ENCODE measurements around the gene PCGF3.
"Not testable (repeated sequence)": the region's sequence is repeated elsewhere in the genome, so short reads cannot be mapped to it uniquely, and the experiment has no call there.

Gene PCGF3

DNA sequence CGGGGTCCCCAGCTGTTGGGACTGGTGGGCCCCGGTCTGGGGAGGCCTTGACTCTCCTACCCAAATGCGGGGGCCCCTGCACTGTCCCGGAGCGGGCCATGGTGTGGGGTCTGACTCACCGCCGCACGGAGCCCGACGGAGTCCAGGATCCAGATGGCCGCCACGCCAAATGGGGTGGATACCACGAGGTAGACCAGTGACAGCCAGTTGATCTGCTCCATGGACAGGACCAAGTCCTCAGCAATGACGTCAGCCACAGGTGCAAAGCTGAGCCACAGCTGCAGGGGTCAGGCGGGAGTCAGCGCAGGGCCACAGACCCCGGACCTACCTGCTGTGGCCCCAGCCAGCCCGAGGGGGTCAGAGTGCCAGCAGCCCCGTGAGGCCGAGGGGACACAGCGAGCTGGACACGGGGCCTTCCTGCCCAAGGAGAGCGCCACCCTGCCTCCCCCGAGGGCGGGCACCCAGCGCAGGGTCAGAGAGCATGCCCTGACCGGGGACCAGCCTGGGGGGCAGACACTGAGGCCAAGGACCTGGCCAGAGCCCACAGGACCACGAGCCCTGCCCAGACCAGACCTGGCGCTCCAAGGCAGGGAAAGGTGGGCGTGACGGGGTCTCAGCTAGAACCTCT lies 19.1 kb upstream of the PCGF3 start:
- H3K4me1 ChIP-seq (ENCODE audit: control insufficient read depth, insufficient read depth, low read length) = peaks cover 34% of the 10 kb centered on the region
- no peak overlapping the region for H3K4me3 ChIP-seq (ENCODE audit: low read depth, low read length)
- no peak overlapping the region for H3K9ac ChIP-seq (ENCODE audit: low read length)
- no peak overlapping the region for H3K27ac ChIP-seq (ENCODE audit: low read depth, low read length)
- no peaks in the 10 kb centered on the region for H3K9me3 ChIP-seq (ENCODE audit: control insufficient read depth, insufficient read depth, low read depth, low read length)
- no peaks in the 10 kb centered on the region for H3K27me3 ChIP-seq (ENCODE audit: control insufficient read depth, insufficient read depth, low read length)
- no peaks in the 10 kb centered on the region for H3K36me3 ChIP-seq (ENCODE audit: control insufficient read depth, insufficient read depth, low read length)

DNA sequence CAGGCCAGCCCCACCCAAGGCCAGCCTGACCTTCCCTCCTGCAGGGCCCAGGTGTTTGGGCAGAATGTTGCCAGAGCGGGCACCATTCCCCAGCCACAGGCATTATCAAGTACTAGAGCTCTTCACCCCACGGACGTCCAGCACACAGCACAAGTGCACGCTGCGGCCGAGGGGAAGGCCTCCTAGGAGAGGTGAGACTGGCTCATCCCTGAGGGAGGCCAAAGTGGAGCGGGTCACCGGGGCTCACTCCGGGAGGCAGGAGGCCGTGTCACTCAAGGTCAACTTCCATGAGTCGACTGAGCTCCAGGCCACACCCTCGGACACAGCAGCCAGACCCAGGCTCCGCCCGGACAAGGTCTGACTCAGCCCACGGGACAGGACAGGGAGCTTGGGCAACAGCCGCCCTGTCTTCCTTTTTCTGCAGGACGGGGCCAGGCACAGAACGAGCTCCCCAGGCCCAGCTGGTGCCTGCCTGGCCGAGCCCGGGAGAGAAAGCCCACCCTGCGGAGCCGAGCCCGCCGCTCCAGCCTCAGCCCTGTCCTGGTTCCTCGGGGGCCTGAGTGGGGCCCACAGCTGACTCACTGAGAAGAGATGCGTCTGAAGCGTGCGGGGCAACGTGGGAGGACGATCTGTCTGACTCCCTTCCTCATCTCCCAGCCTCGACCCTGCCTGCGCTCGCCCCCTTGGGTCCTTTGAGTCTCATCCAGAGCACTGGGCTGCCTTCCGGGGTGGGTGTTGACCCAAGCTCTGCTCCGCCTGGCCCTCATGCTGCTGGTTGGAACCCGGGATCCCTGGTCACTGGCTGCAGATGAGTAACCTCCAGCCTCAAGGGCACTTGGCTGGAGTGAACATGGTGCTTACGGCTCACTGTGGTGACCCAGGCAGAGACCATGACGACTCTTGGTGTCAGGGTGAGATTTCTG lies 18.3 kb upstream of the PCGF3 start:
- H3K4me3 ChIP-seq (ENCODE audit: low read depth, low read length) = no peak overlapping the region
- no peak overlapping the region for H3K9ac ChIP-seq (ENCODE audit: low read length)
- no peaks in the 10 kb centered on the region for H3K27me3 ChIP-seq (ENCODE audit: control insufficient read depth, insufficient read depth, low read length)
- H3K27ac ChIP-seq (ENCODE audit: low read depth, low read length) = no peak overlapping the region
- no peaks in the 10 kb centered on the region for H3K36me3 ChIP-seq (ENCODE audit: control insufficient read depth, insufficient read depth, low read length)
- no peaks in the 10 kb centered on the region for H3K9me3 ChIP-seq (ENCODE audit: control insufficient read depth, insufficient read depth, low read depth, low read length)
- peaks cover 34% of the 10 kb centered on the region for H3K4me1 ChIP-seq (ENCODE audit: control insufficient read depth, insufficient read depth, low read length)

DNA sequence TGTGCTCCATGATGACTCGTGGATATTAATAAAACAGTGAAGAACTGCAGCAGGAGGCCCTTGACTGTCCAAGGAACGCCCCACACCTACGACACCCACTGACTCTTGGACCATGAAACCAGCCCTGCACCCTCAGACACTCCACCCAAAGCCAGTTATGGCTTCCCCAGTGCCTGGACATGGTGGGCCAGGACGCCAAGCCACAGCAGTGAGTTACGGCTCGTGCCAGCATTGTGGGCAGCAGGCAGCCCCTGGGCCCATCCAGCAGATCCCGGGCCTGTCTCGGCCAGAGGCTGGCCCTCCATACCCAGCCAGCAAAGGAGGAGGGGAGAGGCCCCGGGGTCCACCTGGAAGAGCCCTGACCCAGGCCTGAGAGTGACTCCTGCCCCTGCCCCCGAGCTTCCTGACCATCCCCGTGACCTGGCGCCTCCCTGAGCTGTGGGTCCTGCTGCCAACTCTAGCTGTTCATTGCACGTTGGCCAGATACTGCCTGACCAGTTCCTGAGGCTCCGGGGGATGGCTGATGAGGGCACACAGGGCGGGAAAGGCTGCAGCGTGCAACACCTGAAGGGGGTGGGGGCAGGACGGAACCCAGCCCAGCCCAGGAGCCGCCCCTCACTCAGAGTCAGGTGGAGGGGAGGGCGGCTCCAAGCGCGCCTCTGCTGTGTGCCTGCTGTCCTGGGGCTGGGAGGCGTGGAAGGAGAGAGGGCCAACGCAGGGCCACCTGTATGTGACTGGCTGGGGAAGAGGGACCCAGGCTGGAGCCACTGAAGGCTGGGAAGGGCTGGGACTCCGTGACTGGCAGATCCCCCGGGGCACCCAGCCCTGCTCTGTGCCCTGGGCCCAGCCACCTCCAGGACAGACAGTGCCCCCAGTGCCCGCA lies 17.4 kb upstream of the PCGF3 start:
- peaks cover 43% of the 10 kb centered on the region for H3K4me1 ChIP-seq (ENCODE audit: control insufficient read depth, insufficient read depth, low read length)
- H3K4me3 ChIP-seq (ENCODE audit: low read depth, low read length) = peak overlapping the region; percentile 63
- no peaks in the 10 kb centered on the region for H3K36me3 ChIP-seq (ENCODE audit: control insufficient read depth, insufficient read depth, low read length)
- H3K9me3 ChIP-seq (ENCODE audit: control insufficient read depth, insufficient read depth, low read depth, low read length) = no peaks in the 10 kb centered on the region
- no peaks in the 10 kb centered on the region for H3K27me3 ChIP-seq (ENCODE audit: control insufficient read depth, insufficient read depth, low read length)
- no peak overlapping the region for H3K27ac ChIP-seq (ENCODE audit: low read depth, low read length)
- no peak overlapping the region for H3K9ac ChIP-seq (ENCODE audit: low read length)

DNA sequence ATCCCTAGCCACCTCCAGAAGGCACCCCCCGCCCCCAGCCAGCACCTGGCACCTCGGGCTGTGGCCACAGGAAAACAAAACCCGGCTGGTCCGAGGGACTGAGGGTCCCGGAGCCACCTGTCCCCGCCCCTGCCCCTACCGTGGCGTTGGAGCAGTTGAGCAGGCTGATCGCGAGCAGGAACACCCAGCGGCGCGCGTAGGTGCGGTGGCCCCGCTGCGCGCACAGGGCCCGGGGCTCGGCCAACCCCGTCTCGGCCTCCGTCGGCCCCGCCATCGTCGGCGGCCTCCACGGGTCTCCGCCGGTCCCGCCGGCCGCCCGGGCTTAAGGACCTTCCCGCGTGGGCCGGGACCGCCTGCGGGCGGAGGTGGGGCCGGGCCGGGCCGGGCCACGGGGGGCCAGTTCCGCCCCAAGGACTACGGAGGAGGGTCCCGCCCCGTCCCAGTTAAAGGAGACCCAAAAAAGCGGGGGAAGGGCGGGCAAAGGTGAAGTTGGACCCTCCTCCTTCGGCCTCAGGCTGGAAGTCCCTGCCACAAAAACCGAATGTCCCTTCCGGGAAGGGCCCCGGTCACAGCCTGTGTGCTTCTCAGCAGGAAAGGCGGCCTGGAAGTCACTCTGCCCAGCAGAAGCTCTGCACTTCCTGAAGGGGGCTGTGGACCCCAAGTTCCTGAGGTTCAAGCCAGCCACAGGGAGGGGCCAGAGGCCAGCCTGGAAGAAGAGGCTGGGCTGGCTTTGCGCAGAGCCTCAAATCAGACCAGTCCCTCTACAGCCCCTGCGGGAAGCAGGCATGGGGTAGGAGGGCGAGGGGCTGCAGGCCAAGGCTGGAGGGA lies 16.6 kb upstream of the PCGF3 start, which contains the start of gene SLC49A3:
SLC49A3 (minus strand) TSS at position 298 of the 828 bp plus-strand sequence; CDS start at position 274, 24 bp downstream.
- no peaks in the 10 kb centered on the region for H3K36me3 ChIP-seq (ENCODE audit: control insufficient read depth, insufficient read depth, low read length)
- H3K9ac ChIP-seq (ENCODE audit: low read length) = peak within 1 kb of the TSS; percentile 64
- H3K27me3 ChIP-seq (ENCODE audit: control insufficient read depth, insufficient read depth, low read length) = no peaks in the 10 kb centered on the region
- peak within 1 kb of the TSS; percentile 63 for H3K4me3 ChIP-seq (ENCODE audit: low read depth, low read length)
- peaks cover 39% of the 10 kb centered on the region for H3K4me1 ChIP-seq (ENCODE audit: control insufficient read depth, insufficient read depth, low read length)
- H3K9me3 ChIP-seq (ENCODE audit: control insufficient read depth, insufficient read depth, low read depth, low read length) = no peaks in the 10 kb centered on the region
- peak within 1 kb of the TSS; percentile 48; the same call in 1 of the 2 replicates for H3K27ac ChIP-seq (ENCODE audit: low read depth, low read length)

DNA sequence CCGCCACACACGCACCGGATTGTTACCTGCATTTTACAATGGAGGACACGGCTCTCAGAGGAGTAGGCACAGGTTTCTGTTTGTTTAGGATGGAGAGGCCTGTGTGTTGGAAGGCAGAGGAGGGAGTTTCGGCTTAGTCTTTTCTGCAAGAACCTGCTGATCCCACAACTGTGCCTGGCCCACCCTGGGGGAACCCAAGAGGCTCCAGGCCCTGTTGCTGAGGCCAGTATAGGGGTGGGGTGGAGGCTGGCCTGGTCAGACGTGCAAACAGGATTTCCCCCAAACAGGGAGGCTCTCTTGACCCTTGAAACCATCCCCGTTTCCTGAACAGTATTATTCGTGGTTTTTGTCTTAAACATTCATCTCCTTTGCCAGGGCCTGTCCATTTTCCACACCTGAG lies 15.9 kb upstream of the PCGF3 start:
- Histone ChIP-seq H3K27ac (ENCODE audit: low read depth, low read length) (peak overlapping the region; percentile 48; the same call in 1 of the 2 replicates), H3K4me3 (ENCODE audit: low read depth, low read length) (peak overlapping the region; percentile 63), H3K4me1 (ENCODE audit: control insufficient read depth, insufficient read depth, low read length) (peaks cover 36% of the 10 kb centered on the region), H3K9me3 (ENCODE audit: control insufficient read depth, insufficient read depth, low read depth, low read length) (no peaks in the 10 kb centered on the region), H3K27me3 (ENCODE audit: control insufficient read depth, insufficient read depth, low read length) (no peaks in the 10 kb centered on the region), H3K36me3 (ENCODE audit: control insufficient read depth, insufficient read depth, low read length) (no peaks in the 10 kb centered on the region), H3K9ac (ENCODE audit: low read length) (peak overlapping the region; percentile 64)

DNA sequence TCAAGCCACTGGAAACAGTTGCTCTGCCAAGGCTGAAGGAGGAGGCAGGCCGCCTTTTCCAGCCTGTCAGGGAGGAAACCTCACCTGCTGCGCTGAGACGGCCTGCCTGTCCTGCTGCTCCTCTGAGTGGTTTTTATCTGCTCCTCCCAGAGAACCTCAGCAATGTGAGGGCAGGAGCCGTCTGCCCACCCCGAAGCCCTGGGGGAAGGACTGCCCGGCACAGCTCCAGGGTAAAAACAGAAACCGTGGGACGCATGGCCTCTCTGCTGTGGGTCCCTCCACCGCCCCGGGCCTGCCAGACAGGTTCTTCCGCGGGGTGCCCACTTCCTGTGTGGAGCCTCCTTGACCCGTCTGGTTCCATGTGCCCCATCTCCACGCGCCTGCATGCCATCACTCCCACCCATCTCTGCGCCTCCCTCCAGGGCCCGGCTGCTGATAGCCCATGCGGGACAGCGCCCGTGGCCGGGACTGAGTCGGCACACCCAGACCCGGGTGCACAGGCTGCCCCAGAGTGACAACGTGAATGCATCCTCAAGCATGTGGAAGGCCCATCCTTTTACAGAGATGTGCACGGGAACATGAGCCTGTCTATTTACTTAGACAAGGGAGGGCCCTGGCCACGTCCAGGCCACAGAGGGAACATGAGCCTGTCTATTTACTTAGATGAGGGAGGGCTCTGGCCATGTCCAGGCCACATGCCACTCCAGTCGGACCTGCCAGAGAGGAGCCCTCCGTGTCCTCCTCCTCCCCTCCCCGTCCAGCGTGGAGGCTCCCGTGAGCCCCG lies 12.7 kb upstream of the PCGF3 start:
- H3K27ac ChIP-seq (ENCODE audit: low read depth, low read length) = 0 out of 2 replicates have a peak overlapping the region, but pooled peaks have one; percentile 10
- no peaks in the 10 kb centered on the region for H3K27me3 ChIP-seq (ENCODE audit: control insufficient read depth, insufficient read depth, low read length)
- H3K9ac ChIP-seq (ENCODE audit: low read length) = no peak overlapping the region
- no peaks in the 10 kb centered on the region for H3K36me3 ChIP-seq (ENCODE audit: control insufficient read depth, insufficient read depth, low read length)
- H3K4me1 ChIP-seq (ENCODE audit: control insufficient read depth, insufficient read depth, low read length) = peaks cover 26% of the 10 kb centered on the region
- no peak overlapping the region for H3K4me3 ChIP-seq (ENCODE audit: low read depth, low read length)
- peaks cover 5% of the 10 kb centered on the region; the same call in 1 of the 2 replicates for H3K9me3 ChIP-seq (ENCODE audit: control insufficient read depth, insufficient read depth, low read depth, low read length)

DNA sequence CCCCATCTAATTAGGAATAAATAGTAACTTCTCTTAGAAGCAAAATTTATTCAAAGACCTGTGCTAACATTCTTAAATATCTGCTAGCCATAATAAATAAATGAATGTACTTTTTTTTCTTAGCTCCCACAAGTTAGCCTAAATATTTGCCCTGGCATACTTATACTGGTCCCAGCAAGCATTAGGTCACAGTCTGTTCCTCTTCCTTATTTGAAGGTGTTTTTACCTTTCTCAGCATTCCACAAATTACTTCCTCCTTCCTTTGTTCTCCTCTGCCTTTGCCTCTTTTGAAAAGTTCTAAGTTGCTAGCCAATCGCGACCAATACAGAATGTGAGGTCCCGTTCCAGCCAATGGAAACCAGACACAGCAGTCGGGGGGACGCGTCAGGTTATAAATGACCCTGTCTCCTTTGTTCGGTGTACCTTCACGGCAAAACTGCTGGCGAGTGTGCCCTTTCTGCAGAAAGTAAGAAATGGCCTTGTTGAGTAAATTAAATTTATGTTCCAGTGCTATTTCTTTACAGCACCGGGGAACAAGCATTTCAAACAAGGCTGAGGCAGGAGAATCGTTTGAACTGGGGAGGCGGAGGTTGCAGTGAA lies 11.2 kb upstream of the PCGF3 start:
- not testable (repeated sequence) for H3K36me3 ChIP-seq (ENCODE audit: control insufficient read depth, insufficient read depth, low read length); H3K9me3 ChIP-seq (ENCODE audit: control insufficient read depth, insufficient read depth, low read depth, low read length); H3K27ac ChIP-seq (ENCODE audit: low read depth, low read length); H3K9ac ChIP-seq (ENCODE audit: low read length); H3K4me3 ChIP-seq (ENCODE audit: low read depth, low read length); H3K27me3 ChIP-seq (ENCODE audit: control insufficient read depth, insufficient read depth, low read length)
- peaks cover 15% of the 10 kb centered on the region for H3K4me1 ChIP-seq (ENCODE audit: control insufficient read depth, insufficient read depth, low read length)

DNA sequence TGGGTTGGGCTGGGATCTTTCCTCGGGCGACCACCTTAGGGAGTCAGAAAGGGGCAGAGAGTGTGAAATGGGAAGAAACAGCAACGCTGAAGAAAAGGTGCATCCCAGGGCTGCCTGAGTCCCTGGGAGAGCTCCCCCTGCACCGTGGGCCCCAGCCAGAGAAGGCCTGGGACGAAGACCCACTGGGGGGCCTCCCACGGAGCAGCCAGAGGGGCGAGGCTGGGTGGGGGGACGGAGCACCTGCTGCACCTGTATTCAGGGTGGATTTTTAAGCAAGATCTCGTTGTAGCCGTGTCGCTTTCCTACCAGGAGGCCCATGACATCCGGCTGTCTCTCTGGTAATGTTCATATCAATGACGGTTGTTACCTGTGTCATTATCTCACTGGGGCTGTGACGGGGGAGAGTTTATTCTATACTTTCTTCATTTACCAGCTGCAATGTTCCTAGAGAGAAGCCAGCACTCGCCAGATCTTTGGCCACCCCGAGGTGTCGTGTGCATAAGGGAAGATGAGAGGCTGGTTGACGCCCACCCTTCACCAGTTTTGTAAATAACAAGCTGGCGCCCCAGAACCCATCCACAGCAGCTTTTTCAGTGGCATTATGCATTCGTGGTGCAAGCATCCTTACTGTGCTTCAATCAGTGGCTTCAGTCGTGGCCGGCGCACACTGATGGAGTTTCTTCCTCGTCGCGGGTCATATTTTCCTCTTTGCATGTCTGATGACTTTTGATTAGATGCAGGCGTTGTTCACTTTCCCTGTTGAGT lies 5.6 kb upstream of the PCGF3 start:
- peaks cover 8% of the 10 kb centered on the region for H3K27me3 ChIP-seq (ENCODE audit: control insufficient read depth, insufficient read depth, low read length)
- no peaks in the 10 kb centered on the region; the same call in 1 of the 2 replicates for H3K4me1 ChIP-seq (ENCODE audit: control insufficient read depth, insufficient read depth, low read length)
- no peak overlapping the region for H3K27ac ChIP-seq (ENCODE audit: low read depth, low read length)
- peaks cover 3% of the 10 kb centered on the region; the same call in 1 of the 2 replicates for H3K9me3 ChIP-seq (ENCODE audit: control insufficient read depth, insufficient read depth, low read depth, low read length)
- no peak overlapping the region for H3K9ac ChIP-seq (ENCODE audit: low read length)
- no peak overlapping the region for H3K4me3 ChIP-seq (ENCODE audit: low read depth, low read length)
- no peaks in the 10 kb centered on the region for H3K36me3 ChIP-seq (ENCODE audit: control insufficient read depth, insufficient read depth, low read length)

Measured in HUES6 (cell line).